Smooth muscle cell (in vitro differentiated cells): ENCODE data around the gene NATD1. TPM values are rescaled to one million over a fixed set of nuclear protein-coding genes. Genes with fewer than 3 reads are reported as not detected.

Source experiments
- DNase-seq: peaks from one replicate; lab custom pipeline; 2025; ENCODE audit not compliant: unreplicated experiment; lab: John Stamatoyannopoulos, UW
- H2AFZ ChIP-seq: fragments of 200-600 bp; sonication (generic); 2 replicates; pipeline ENCODE4 v1.6.0; 2016; ENCODE audit warnings: antibody characterized with exemption, low read depth, mild to moderate bottlenecking
- H3F3A ChIP-seq: fragments of 200-600 bp; sonication (generic); 2 replicates; pipeline ENCODE4 v1.6.0; 2017; ENCODE audit warnings: antibody characterized with exemption, low read depth
- H3K27ac ChIP-seq: fragments of 200-600 bp; sonication (generic); 2 replicates; pipeline ENCODE4 v1.5.1; 2016; ENCODE audit warnings: low read depth, mild to moderate bottlenecking
- H3K27me3 ChIP-seq: fragments of 200-600 bp; sonication (generic); 2 replicates; pipeline ENCODE4 v1.6.1; 2016; ENCODE audit warnings: low read depth, mild to moderate bottlenecking
- H3K36me3 ChIP-seq: fragments of 200-600 bp; sonication (generic); 2 replicates; pipeline ENCODE4 v1.5.1; 2016; ENCODE audit warnings: low read depth
- H3K4me1 ChIP-seq: fragments of 200-600 bp; sonication (generic); 2 replicates; pipeline ENCODE4 v1.5.1; 2016; ENCODE audit warnings: low read depth
- H3K4me2 ChIP-seq: fragments of 200-600 bp; sonication (generic); 2 replicates; pipeline ENCODE4 v1.6.0; 2016; ENCODE audit warnings: mild to moderate bottlenecking
- H3K4me3 ChIP-seq: fragments of 200-600 bp; sonication (generic); 2 replicates; pipeline ENCODE4 v1.5.1; 2016; ENCODE audit warnings: mild to moderate bottlenecking
- H3K79me2 ChIP-seq: fragments of 200-600 bp; sonication (generic); 2 replicates; pipeline ENCODE4 v1.6.0; 2016; ENCODE audit warnings: low read depth, mild to moderate bottlenecking
- H3K9ac ChIP-seq: fragments of 200-600 bp; sonication (generic); 2 replicates; pipeline ENCODE4 v1.6.0; 2016; ENCODE audit warnings: low read depth
- H3K9me3 ChIP-seq: fragments of 200-600 bp; sonication (generic); replicated peaks from 2 replicates; pipeline ENCODE4 v1.5.1; 2016; ENCODE audit warnings: low read depth
- H4K20me1 ChIP-seq: fragments of 200-600 bp; sonication (generic); 2 replicates; pipeline ENCODE4 v1.6.0; 2016; ENCODE audit warnings: low read depth
- CTCF ChIP-seq: fragments of 200-600 bp; sonication (generic); IDR thresholded peaks from 2 replicates; pipeline ENCODE4 v1.5.1; 2017; ENCODE audit warnings: borderline replicate concordance, mild to moderate bottlenecking, antibody characterized with exemption; ENCODE audit not compliant: insufficient read depth, poor library complexity, severe bottlenecking
- WGBS: methylation state at CpG from one replicate; pipeline ENCODE4 v1.1.7; 2016; ENCODE audit warnings: low lambda C conversion rate; 5-methylcytosine and 5-hydroxymethylcytosine counted together
- polyA plus RNA-seq: library from polyadenylated mRNA; unstranded; fragments of >200 nt; fragmentation: Nextera tagmentation; extraction: Ambion mirVana; gene quantifications from 2 replicates; pipeline ENCODE4 v1.2.1, GENCODE V29; 2016
- total RNA-seq: library from RNA; depleted of rRNA; stranded (reverse); fragments of >200 nt; gene quantifications from 2 replicates; pipeline ENCODE4 v1.2.3, GENCODE V29; 2014

Gene NATD1
- total and polyA plus RNA-seq, 2 experiments from 2014 or later: 2.2 to 2.7 TPM

- Histone ChIP-seq H2AFZ (no peak overlapping the region), H3K9ac (peak overlapping the region; percentile 84), H3K9me3 (no peaks in the 10 kb centered on the region), H3K79me2 (peaks cover 67% of the 10 kb centered on the region), H3K4me3 (peak overlapping the region; percentile 12), H3K36me3 (no peaks in the 10 kb centered on the region), H3K4me1 (peaks cover 23% of the 10 kb centered on the region), H4K20me1 (peaks cover 77% of the 10 kb centered on the region), H3K27me3 (no peaks in the 10 kb centered on the region), H3K27ac (peak overlapping the region; percentile 95), H3F3A (no peaks in the 10 kb centered on the region), H3K4me2 (peak overlapping the region; percentile 97)
- 27% methylated on average over 18 of the region's 18 CpGs for WGBS
- TF ChIP-seq CTCF: no peak
- peak; percentile 80 for DNase-seq
Observed at GRCh38 chr17:21287703-21288449, 34.7 kb upstream of the NATD1 start.

GRCh38 chr17:21286909-21287702 lies 33.9 kb upstream of the NATD1 start:
- Histone ChIP-seq H4K20me1 (peaks cover 69% of the 10 kb centered on the region), H3K9ac (peak overlapping the region; percentile 84), H3K36me3 (no peaks in the 10 kb centered on the region), H3K27me3 (no peaks in the 10 kb centered on the region), H3K4me1 (peaks cover 23% of the 10 kb centered on the region), H3K4me2 (peak overlapping the region; percentile 97), H3K4me3 (peak overlapping the region; percentile 90), H3K79me2 (peaks cover 60% of the 10 kb centered on the region), H3K27ac (peak overlapping the region; percentile 95), H2AFZ (no peak overlapping the region), H3F3A (no peaks in the 10 kb centered on the region), H3K9me3 (no peaks in the 10 kb centered on the region)
- no peak for DNase-seq
- TF ChIP-seq CTCF: no peak
- WGBS: 79% methylated on average over 9 of the region's 9 CpGs

GRCh38 chr17:21286066-21286770 lies 33.0 kb upstream of the NATD1 start:
- TF ChIP-seq CTCF: no peak
- peaks cover 53% of the 10 kb centered on the region for H3K79me2 ChIP-seq
- H3K9ac ChIP-seq: peak overlapping the region; percentile 84
- peak overlapping the region; percentile 97 for H3K4me2 ChIP-seq
- peaks cover 61% of the 10 kb centered on the region for H4K20me1 ChIP-seq
- H3K27me3 ChIP-seq: no peaks in the 10 kb centered on the region
- no peaks in the 10 kb centered on the region for H3K9me3 ChIP-seq
- no peak overlapping the region for H2AFZ ChIP-seq
- H3K36me3 ChIP-seq: no peaks in the 10 kb centered on the region
- no peaks in the 10 kb centered on the region for H3F3A ChIP-seq
- H3K4me1 ChIP-seq: peaks cover 23% of the 10 kb centered on the region
- peak; percentile 72 for DNase-seq
- H3K4me3 ChIP-seq: peak overlapping the region; percentile 90
- H3K27ac ChIP-seq: peak overlapping the region; percentile 95
- 37% methylated on average over 16 of the region's 16 CpGs for WGBS
